ENCODE data around the gene WDR3. TPM values are rescaled to one million over a fixed set of nuclear protein-coding genes. Genes with fewer than 3 reads are reported as not detected.

The WDR3 gene
- total and polyA plus RNA-seq, 2 experiments from 2014 or later, result 26.2 to 38.7 TPM

GRCh38 chr1:117895482-117896114 lies 33.9 kb upstream of the WDR3 start:
- Mint-ChIP-seq H3K9me3 (no peaks in the 10 kb centered on the region), H3K36me3 (ENCODE audit: low read depth) (peaks cover 16% of the 10 kb centered on the region; the same call in 2 of the 3 replicates), H3K27ac (no peak overlapping the region), H3K27me3 (ENCODE audit: insufficient read depth, low read depth, poor library complexity) (no peaks in the 10 kb centered on the region), H3K4me1 (no peaks in the 10 kb centered on the region), H3K4me3 (no peak overlapping the region)
- ATAC-seq (no peak), DNase-seq (ENCODE audit: low spot score) (peak; percentile 84)
- no peak for TF ChIP-seq POLR2AphosphoS5 (IDR thresholded peaks at IDR 0.05; ENCODE audit: low read depth)
- TF ChIP-seq, protein P1, sequence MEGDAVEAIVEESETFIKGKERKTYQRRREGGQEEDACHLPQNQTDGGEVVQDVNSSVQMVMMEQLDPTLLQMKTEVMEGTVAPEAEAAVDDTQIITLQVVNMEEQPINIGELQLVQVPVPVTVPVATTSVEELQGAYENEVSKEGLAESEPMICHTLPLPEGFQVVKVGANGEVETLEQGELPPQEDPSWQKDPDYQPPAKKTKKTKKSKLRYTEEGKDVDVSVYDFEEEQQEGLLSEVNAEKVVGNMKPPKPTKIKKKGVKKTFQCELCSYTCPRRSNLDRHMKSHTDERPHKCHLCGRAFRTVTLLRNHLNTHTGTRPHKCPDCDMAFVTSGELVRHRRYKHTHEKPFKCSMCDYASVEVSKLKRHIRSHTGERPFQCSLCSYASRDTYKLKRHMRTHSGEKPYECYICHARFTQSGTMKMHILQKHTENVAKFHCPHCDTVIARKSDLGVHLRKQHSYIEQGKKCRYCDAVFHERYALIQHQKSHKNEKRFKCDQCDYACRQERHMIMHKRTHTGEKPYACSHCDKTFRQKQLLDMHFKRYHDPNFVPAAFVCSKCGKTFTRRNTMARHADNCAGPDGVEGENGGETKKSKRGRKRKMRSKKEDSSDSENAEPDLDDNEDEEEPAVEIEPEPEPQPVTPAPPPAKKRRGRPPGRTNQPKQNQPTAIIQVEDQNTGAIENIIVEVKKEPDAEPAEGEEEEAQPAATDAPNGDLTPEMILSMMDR (conservative IDR thresholded peaks at IDR 0.05; ENCODE audit: low read depth in 2 of 2), result peak; percentile 73 to 82
- no peak for TF ChIP-seq NANOG (IDR thresholded peaks at IDR 0.05; ENCODE audit: borderline replicate concordance)
- H3K4me2 ChIP-seq, result no peak overlapping the region
- no peaks in the 10 kb centered on the region for H3K9me2 ChIP-seq (ENCODE audit: insufficient read depth)
- H3F3A ChIP-seq (replicated peaks; ENCODE audit: low read depth), result no peaks in the 10 kb centered on the region
- no peaks in the 10 kb centered on the region for H3K27me3 ChIP-seq (ENCODE audit: insufficient read depth)
- no peaks in the 10 kb centered on the region for H4K20me1 ChIP-seq (replicated peaks; ENCODE audit: insufficient read depth)
- no peak overlapping the region for H3K27ac ChIP-seq (ENCODE audit: low read depth)
- H3K4me1 ChIP-seq (ENCODE audit: insufficient read depth), result no peaks in the 10 kb centered on the region
- H2AFZ ChIP-seq, result no peak overlapping the region
- H3K36me3 ChIP-seq (ENCODE audit: insufficient read depth), result no peaks in the 10 kb centered on the region; the same call in 1 of the 2 replicates
- H3K4me3 ChIP-seq, result no peak overlapping the region
- no peaks in the 10 kb centered on the region for H3K79me2 ChIP-seq (replicated peaks; ENCODE audit: insufficient read depth)

DNA sequence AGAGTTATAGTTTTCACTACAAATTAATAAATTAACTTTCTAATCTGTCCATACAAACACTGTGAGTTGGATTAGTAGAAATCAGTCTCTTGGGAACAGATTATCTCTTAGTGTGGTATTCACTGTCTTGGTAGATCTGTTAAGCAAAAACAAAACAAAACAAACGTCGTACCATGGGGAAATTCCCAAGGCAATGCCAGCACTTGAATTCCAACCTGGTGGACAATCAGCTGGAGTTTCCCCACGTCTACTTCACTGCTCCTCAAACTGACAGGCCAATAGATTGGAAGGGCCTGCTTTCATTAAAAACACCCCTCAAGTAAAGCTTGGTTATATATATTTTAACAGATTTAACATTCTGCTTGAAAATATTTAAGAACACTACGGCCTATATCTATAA lies 32.0 kb upstream of the WDR3 start:
- H3K4me2 ChIP-seq, result no peak overlapping the region
- no peak overlapping the region for H3K27ac Mint-ChIP-seq
- no peaks in the 10 kb centered on the region for H3K27me3 Mint-ChIP-seq (ENCODE audit: insufficient read depth, low read depth, poor library complexity)
- H4K20me1 ChIP-seq (replicated peaks; ENCODE audit: insufficient read depth), result no peaks in the 10 kb centered on the region
- no peaks in the 10 kb centered on the region for H3K4me1 Mint-ChIP-seq
- DNase-seq (ENCODE audit: low spot score), result no peak
- H3K27ac ChIP-seq (ENCODE audit: low read depth), result no peak overlapping the region
- H3K27me3 ChIP-seq (ENCODE audit: insufficient read depth), result no peaks in the 10 kb centered on the region
- no peak overlapping the region for H3K4me3 Mint-ChIP-seq
- no peaks in the 10 kb centered on the region for H3F3A ChIP-seq (replicated peaks; ENCODE audit: low read depth)
- ATAC-seq, result no peak
- H2AFZ ChIP-seq, result no peak overlapping the region
- H3K9me2 ChIP-seq (ENCODE audit: insufficient read depth), result no peaks in the 10 kb centered on the region
- no peaks in the 10 kb centered on the region for H3K4me1 ChIP-seq (ENCODE audit: insufficient read depth)
- peaks cover 4% of the 10 kb centered on the region; the same call in 1 of the 2 replicates for H3K36me3 ChIP-seq (ENCODE audit: insufficient read depth)
- H3K9me3 Mint-ChIP-seq, result no peaks in the 10 kb centered on the region
- no peaks in the 10 kb centered on the region for H3K79me2 ChIP-seq (replicated peaks; ENCODE audit: insufficient read depth)
- H3K36me3 Mint-ChIP-seq (ENCODE audit: low read depth), result peaks cover 23% of the 10 kb centered on the region; the same call in 2 of the 3 replicates
- no peak overlapping the region for H3K4me3 ChIP-seq
- TF ChIP-seq ZNF331 (CRISPR knock-in tag; IDR thresholded peaks at IDR 0.05; ENCODE audit: low read depth) (no peak), STAT1 (IDR thresholded peaks at IDR 0.05; ENCODE audit: unreplicated experiment) (no peak), EZH2phosphoT487 (IDR thresholded peaks at IDR 0.05; ENCODE audit: unreplicated experiment) (no peak), CREB1 (CRISPR knock-in tag; IDR thresholded peaks at IDR 0.05; ENCODE audit: low read depth) (no peak), EZH2 (IDR thresholded peaks at IDR 0.05; ENCODE audit: low read depth, unreplicated experiment) (no peak), ZNF114 (CRISPR knock-in tag; IDR thresholded peaks at IDR 0.05) (no peak), NANOG (IDR thresholded peaks at IDR 0.05; ENCODE audit: borderline replicate concordance) (no peak)
- TF ChIP-seq, protein P1 (conservative IDR thresholded peaks at IDR 0.05; ENCODE audit: low read depth in 2 of 2), result no peak
- TF ChIP-seq, protein P2, sequence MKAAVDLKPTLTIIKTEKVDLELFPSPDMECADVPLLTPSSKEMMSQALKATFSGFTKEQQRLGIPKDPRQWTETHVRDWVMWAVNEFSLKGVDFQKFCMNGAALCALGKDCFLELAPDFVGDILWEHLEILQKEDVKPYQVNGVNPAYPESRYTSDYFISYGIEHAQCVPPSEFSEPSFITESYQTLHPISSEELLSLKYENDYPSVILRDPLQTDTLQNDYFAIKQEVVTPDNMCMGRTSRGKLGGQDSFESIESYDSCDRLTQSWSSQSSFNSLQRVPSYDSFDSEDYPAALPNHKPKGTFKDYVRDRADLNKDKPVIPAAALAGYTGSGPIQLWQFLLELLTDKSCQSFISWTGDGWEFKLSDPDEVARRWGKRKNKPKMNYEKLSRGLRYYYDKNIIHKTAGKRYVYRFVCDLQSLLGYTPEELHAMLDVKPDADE (IDR thresholded peaks at IDR 0.05), result no peak

All from GM23338 (cell line).